GM23338 (cell line): Measurements from ENCODE around the gene ELL2. TPM values are rescaled to one million over a fixed set of nuclear protein-coding genes. Genes with fewer than 3 reads are reported as not detected.

Source experiments
- ATAC-seq: fragments of 200-7000 bp; cut with Tn5 transposase; 3 replicates; pipeline ENCODE4 v1.9.1; 2020
- DNase-seq: peaks from one replicate; pipeline ENCODE4 v3.0.0-alpha.2; 2015; ENCODE audit warnings: low spot score
- H2AFZ ChIP-seq: fragments of 200-600 bp; sonication (generic); 2 replicates; pipeline ENCODE4 v1.8.0; 2016; ENCODE audit warnings: antibody characterized with exemption, mild to moderate bottlenecking, moderate library complexity
- H3F3A ChIP-seq: fragments of 200-600 bp; sonication (generic); replicated peaks from 2 replicates; pipeline ENCODE4 v1.8.0; 2017; ENCODE audit warnings: antibody characterized with exemption, mixed run types, low read depth
- H3K27ac ChIP-seq: fragments of 200-600 bp; sonication (generic); 2 replicates; pipeline ENCODE4 v1.6.1; 2016; ENCODE audit warnings: low read depth
- H3K27me3 ChIP-seq: fragments of 200-600 bp; sonication (generic); 2 replicates; pipeline ENCODE4 v1.8.0; 2016; ENCODE audit warnings: mild to moderate bottlenecking, mixed run types, moderate library complexity; ENCODE audit not compliant: insufficient read depth
- H3K36me3 ChIP-seq: fragments of 200-600 bp; sonication (generic); 2 replicates; pipeline ENCODE4 v1.8.0; 2016; ENCODE audit warnings: mild to moderate bottlenecking; ENCODE audit not compliant: insufficient read depth
- H3K4me1 ChIP-seq: fragments of 200-600 bp; sonication (generic); 2 replicates; pipeline ENCODE4 v1.8.0; 2016; ENCODE audit warnings: mild to moderate bottlenecking, moderate library complexity; ENCODE audit not compliant: insufficient read depth
- H3K4me2 ChIP-seq: fragments of 200-600 bp; sonication (generic); 2 replicates; pipeline ENCODE4 v1.7.1; 2017; ENCODE audit warnings: mixed run types
- H3K4me3 ChIP-seq: fragments of 200-600 bp; sonication (generic); 2 replicates; pipeline ENCODE4 v1.6.1; 2016; ENCODE audit warnings: mixed run types
- H3K79me2 ChIP-seq: fragments of 200-600 bp; sonication (generic); replicated peaks from 2 replicates; pipeline ENCODE4 v1.8.0; 2017; ENCODE audit warnings: mild to moderate bottlenecking; ENCODE audit not compliant: insufficient read depth
- H3K9me2 ChIP-seq: fragments of 200-600 bp; sonication (generic); 2 replicates; pipeline ENCODE4 v1.8.0; 2017; ENCODE audit not compliant: insufficient read depth
- H4K20me1 ChIP-seq: fragments of 200-600 bp; sonication (generic); replicated peaks from 2 replicates; pipeline ENCODE4 v1.8.0; 2017; ENCODE audit warnings: mild to moderate bottlenecking; ENCODE audit not compliant: insufficient read depth
- H3K27ac Mint-ChIP-seq: 2 replicates; pipeline ENCODE4 v1.8.0; 2020; ENCODE audit warnings: inconsistent platforms, mild to moderate bottlenecking, moderate library complexity, mixed read lengths
- H3K27me3 Mint-ChIP-seq: 3 replicates; pipeline ENCODE4 v1.8.0; 2022; ENCODE audit warnings: low read depth, mild to moderate bottlenecking, moderate library complexity, mixed read lengths, inconsistent platforms; ENCODE audit not compliant: insufficient read depth, poor library complexity
- H3K36me3 Mint-ChIP-seq: 3 replicates; pipeline ENCODE4 v1.8.0; 2021; ENCODE audit warnings: low read depth, mild to moderate bottlenecking, inconsistent platforms, moderate library complexity, mixed read lengths
- H3K4me1 Mint-ChIP-seq: 3 replicates; pipeline ENCODE4 v1.8.0; 2020; ENCODE audit warnings: mild to moderate bottlenecking, inconsistent platforms, mixed read lengths
- H3K4me3 Mint-ChIP-seq: 3 replicates; pipeline ENCODE4 v1.8.0; 2021; ENCODE audit warnings: moderate library complexity, mild to moderate bottlenecking, inconsistent platforms, mixed read lengths
- H3K9me3 Mint-ChIP-seq: 3 replicates; pipeline ENCODE4 v1.8.0; 2020; ENCODE audit warnings: moderate library complexity, mild to moderate bottlenecking, inconsistent platforms, mixed read lengths
- CREB1 ChIP-seq: fragments of 250-450 bp; sonication (Bioruptor Pico); IDR thresholded peaks from 2 replicates; pipeline ENCODE4 v1.5.0; 2020; ENCODE audit warnings: low read depth, mild to moderate bottlenecking, moderate library complexity
- CTCF ChIP-seq, 2 experiments: fragments of 200-600 bp in 1 of 2; sonication (generic) in 1 of 2; conservative IDR thresholded peaks; 2 replicates each; pipeline versions ENCODE4 v1.5.1 to v1.6.1; 2016 to 2017; ENCODE audit warnings: antibody characterized with exemption in 2 of 2, low read depth in 2 of 2, mild to moderate bottlenecking in 2 of 2, moderate library complexity in 1 of 2
- EZH2 ChIP-seq: fragments of 200-600 bp; sonication (generic); IDR thresholded peaks from one replicate; pipeline ENCODE4 v1.8.0; 2017; ENCODE audit warnings: antibody characterized with exemption, mild to moderate bottlenecking, low read depth; ENCODE audit not compliant: unreplicated experiment
- EZH2phosphoT487 ChIP-seq: fragments of 200-600 bp; sonication (generic); IDR thresholded peaks from one replicate; pipeline ENCODE4 v1.8.1; 2018; ENCODE audit warnings: antibody characterized with exemption; ENCODE audit not compliant: unreplicated experiment
- JUNB ChIP-seq: IDR thresholded peaks from one replicate; pipeline ENCODE4 v1.6.1; 2016; ENCODE audit warnings: antibody characterized with exemption; ENCODE audit not compliant: unreplicated experiment
- NANOG ChIP-seq: IDR thresholded peaks from 2 replicates; pipeline ENCODE4 v1.6.1; 2016; ENCODE audit warnings: antibody characterized with exemption, borderline replicate concordance
- POLR2AphosphoS5 ChIP-seq: IDR thresholded peaks from 2 replicates; pipeline ENCODE4 v1.6.1; 2016; ENCODE audit warnings: antibody characterized with exemption, low read depth
- REST ChIP-seq: IDR thresholded peaks from one replicate; pipeline ENCODE4 v1.6.1; 2018; ENCODE audit warnings: antibody characterized with exemption; ENCODE audit not compliant: unreplicated experiment
- STAT1 ChIP-seq: IDR thresholded peaks from one replicate; pipeline ENCODE4 v1.6.1; 2016; ENCODE audit warnings: antibody characterized with exemption; ENCODE audit not compliant: unreplicated experiment
- ZNF114 ChIP-seq: fragments of 250-450 bp; sonication (Bioruptor Pico); IDR thresholded peaks from 2 replicates; pipeline ENCODE4 v1.5.0; 2020; ENCODE audit warnings: mild to moderate bottlenecking, moderate library complexity
- ZNF331 ChIP-seq: fragments of 250-450 bp; sonication (Bioruptor Pico); IDR thresholded peaks from 2 replicates; pipeline ENCODE4 v1.5.0; 2020; ENCODE audit warnings: low read depth, mild to moderate bottlenecking, moderate library complexity
- ZNF462 ChIP-seq: fragments of 250-450 bp; sonication (Bioruptor Pico); IDR thresholded peaks from 2 replicates; pipeline ENCODE4 v1.5.0; 2020; ENCODE audit warnings: mild to moderate bottlenecking, moderate library complexity
- polyA plus RNA-seq: library from polyadenylated mRNA; unstranded; fragments of >200 nt; fragmentation: Nextera tagmentation; extraction: Ambion mirVana; gene quantifications from 2 replicates; pipeline ENCODE4 v1.2.1, GENCODE V29; 2016
- total RNA-seq: library from RNA; depleted of rRNA; stranded (reverse); fragments of >200 nt; shearing (Covaris generic); gene quantifications from 2 replicates; pipeline ENCODE4 v1.2.3, GENCODE V29; 2014
- TF ChIP-seq, protein P1 (sequence below): IDR thresholded peaks from 2 replicates; pipeline ENCODE4 v1.6.1; 2016; ENCODE audit warnings: antibody characterized with exemption

The ELL2 gene
- total and polyA plus RNA-seq, 2 experiments from 2014 or later = 7.4 to 32.6 TPM

- Histone ChIP-seq H3K27ac (no peak overlapping the region), H3K36me3 (no peaks in the 10 kb centered on the region), H3K27me3 (no peaks in the 10 kb centered on the region), H4K20me1 (no peaks in the 10 kb centered on the region), H3K4me1 (peaks cover 22% of the 10 kb centered on the region), H3K4me3 (no peak overlapping the region), H2AFZ (no peak overlapping the region), H3K9me2 (no peaks in the 10 kb centered on the region), H3F3A (no peaks in the 10 kb centered on the region), H3K4me2 (no peak overlapping the region), H3K79me2 (no peaks in the 10 kb centered on the region; the same call in 1 of the 2 replicates)
- DNase-seq (no peak), ATAC-seq (no peak)
- no peaks in the 10 kb centered on the region for H3K36me3 Mint-ChIP-seq
- peaks cover 22% of the 10 kb centered on the region for H3K4me1 Mint-ChIP-seq
- no peak overlapping the region for H3K4me3 Mint-ChIP-seq
- H3K27ac Mint-ChIP-seq = no peak overlapping the region
- H3K9me3 Mint-ChIP-seq = no peaks in the 10 kb centered on the region
- TF ChIP-seq, protein P1, sequence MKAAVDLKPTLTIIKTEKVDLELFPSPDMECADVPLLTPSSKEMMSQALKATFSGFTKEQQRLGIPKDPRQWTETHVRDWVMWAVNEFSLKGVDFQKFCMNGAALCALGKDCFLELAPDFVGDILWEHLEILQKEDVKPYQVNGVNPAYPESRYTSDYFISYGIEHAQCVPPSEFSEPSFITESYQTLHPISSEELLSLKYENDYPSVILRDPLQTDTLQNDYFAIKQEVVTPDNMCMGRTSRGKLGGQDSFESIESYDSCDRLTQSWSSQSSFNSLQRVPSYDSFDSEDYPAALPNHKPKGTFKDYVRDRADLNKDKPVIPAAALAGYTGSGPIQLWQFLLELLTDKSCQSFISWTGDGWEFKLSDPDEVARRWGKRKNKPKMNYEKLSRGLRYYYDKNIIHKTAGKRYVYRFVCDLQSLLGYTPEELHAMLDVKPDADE = no peak
- no peak for TF ChIP-seq REST
- TF ChIP-seq ZNF331 (CRISPR knock-in tag) = no peak
- no peak for TF ChIP-seq STAT1
- no peak for TF ChIP-seq NANOG
- no peak for TF ChIP-seq JUNB
- no peak for TF ChIP-seq CTCF (conservative IDR thresholded peaks at IDR 0.05; ENCODE audit: low read depth in 2 of 2)
- no peak for TF ChIP-seq ZNF462 (CRISPR knock-in tag)
- TF ChIP-seq EZH2phosphoT487 = no peak
- no peak for TF ChIP-seq EZH2
- no peak for TF ChIP-seq ZNF114 (CRISPR knock-in tag)
- TF ChIP-seq CREB1 (CRISPR knock-in tag) = no peak
- no peak for TF ChIP-seq POLR2AphosphoS5
- no peaks in the 10 kb centered on the region for H3K27me3 Mint-ChIP-seq
These were observed 24.7 kb downstream of the ELL2 start for GRCh38 chr5:95936812-95937397.
